Astrocyte (in vitro differentiated cells and primary cell): ENCODE measurements around the gene LZTR1. TPM values are rescaled to one million over a fixed set of nuclear protein-coding genes. Genes with fewer than 3 reads are reported as not detected.
A peak's percentile ranks its signal among the peaks of the same experiment; 100 is the strongest.
"Not testable (repeated sequence)": the region's sequence is repeated elsewhere in the genome, so short reads cannot be mapped to it uniquely, and the experiment has no call there.

Experiments used
- DNase-seq: peaks from one replicate; pipeline ENCODE4 v3.0.0-alpha.2; 2010; ENCODE audit warnings: low read depth
- FAIRE-seq: peaks from 2 replicates; lab custom pipeline; 2011; peaks lifted over from hg19 to GRCh38; lab: Jason Lieb, UNC
- H2AFZ ChIP-seq: 2 replicates; pipeline ENCODE4 v1.6.0; 2012; ENCODE audit warnings: low read depth, low read length, inconsistent platforms
- H3K27ac ChIP-seq: 2 replicates; pipeline ENCODE4 v1.5.1; 2011; ENCODE audit warnings: low read depth, low read length, inconsistent platforms
- H3K27me3 ChIP-seq: 2 replicates; pipeline ENCODE4 v1.6.0; 2011; ENCODE audit warnings: low read length, inconsistent platforms; ENCODE audit not compliant: insufficient read depth
- H3K36me3 ChIP-seq: 2 replicates; pipeline ENCODE4 v1.5.1; 2011; ENCODE audit warnings: low read length, inconsistent platforms; ENCODE audit not compliant: insufficient read depth
- H3K4me1 ChIP-seq: 2 replicates; pipeline ENCODE4 v1.5.1; 2011; ENCODE audit warnings: low read length, inconsistent platforms; ENCODE audit not compliant: insufficient read depth
- H3K4me2 ChIP-seq: 2 replicates; pipeline ENCODE4 v1.6.0; 2012; ENCODE audit warnings: low read length, inconsistent platforms
- H3K4me3 ChIP-seq: 2 replicates; pipeline ENCODE4 v1.5.1; 2011; ENCODE audit warnings: low read depth, mild to moderate bottlenecking, low read length, inconsistent platforms; ENCODE audit not compliant: insufficient read depth
- H3K79me2 ChIP-seq: 2 replicates; pipeline ENCODE4 v1.6.0; 2012; ENCODE audit warnings: mild to moderate bottlenecking, low read length, inconsistent platforms; ENCODE audit not compliant: insufficient read depth
- H3K9ac ChIP-seq: 2 replicates; pipeline ENCODE4 v1.6.0; 2012; ENCODE audit warnings: mild to moderate bottlenecking, low read length, inconsistent platforms
- H3K9me3 ChIP-seq: 2 replicates; pipeline ENCODE4 v1.5.1; 2012; ENCODE audit warnings: low read depth, mild to moderate bottlenecking, low read length, inconsistent platforms; ENCODE audit not compliant: insufficient read depth
- H4K20me1 ChIP-seq: 2 replicates; pipeline ENCODE4 v1.6.0; 2012; ENCODE audit warnings: low read length, inconsistent platforms; ENCODE audit not compliant: insufficient read depth
- H3K27ac Mint-ChIP-seq: one replicate; pipeline ENCODE4 v1.8.0; 2021; ENCODE audit warnings: mild to moderate bottlenecking, mixed read lengths; ENCODE audit not compliant: unreplicated experiment
- H3K27me3 Mint-ChIP-seq: one replicate; pipeline ENCODE4 v1.8.0; 2021; ENCODE audit warnings: low read depth, mixed read lengths; ENCODE audit not compliant: unreplicated experiment
- H3K36me3 Mint-ChIP-seq: one replicate; pipeline ENCODE4 v1.8.0; 2021; ENCODE audit warnings: low read depth, mixed read lengths; ENCODE audit not compliant: unreplicated experiment
- H3K4me1 Mint-ChIP-seq: one replicate; pipeline ENCODE4 v1.8.0; 2021; ENCODE audit warnings: low read depth, mixed read lengths; ENCODE audit not compliant: unreplicated experiment
- H3K4me3 Mint-ChIP-seq: one replicate; pipeline ENCODE4 v1.8.0; 2021; ENCODE audit warnings: mild to moderate bottlenecking, moderate library complexity, mixed read lengths; ENCODE audit not compliant: unreplicated experiment
- H3K9me3 Mint-ChIP-seq: one replicate; pipeline ENCODE4 v1.8.0; 2021; ENCODE audit warnings: mild to moderate bottlenecking, mixed read lengths; ENCODE audit not compliant: unreplicated experiment
- CTCF ChIP-seq: IDR thresholded peaks from 2 replicates; pipeline ENCODE4 v1.5.1; 2011; ENCODE audit warnings: low read depth, mild to moderate bottlenecking, inconsistent platforms, low read length, moderate library complexity; ENCODE audit not compliant: insufficient read depth
- EZH2 ChIP-seq: IDR thresholded peaks from 2 replicates; pipeline ENCODE4 v1.6.1; 2012; ENCODE audit warnings: mild to moderate bottlenecking, low read length, inconsistent platforms; ENCODE audit not compliant: insufficient read depth
- total RNA-seq: library from RNA; stranded (reverse); gene quantifications from 2 replicates; pipeline ENCODE4 v1.2.1, GENCODE V29; 2021

The LZTR1 gene
- total RNA-seq, 1 donor from 2014 or later = 62.0 TPM

- no peaks in the 10 kb centered on the region for H3K4me1 ChIP-seq
- peak overlapping the region; percentile 70 for H3K4me3 Mint-ChIP-seq
- peaks cover 24% of the 10 kb centered on the region for H3K4me1 Mint-ChIP-seq
- no peaks in the 10 kb centered on the region for H3K9me3 ChIP-seq
- no peak overlapping the region for H3K4me2 ChIP-seq
- peaks cover 10% of the 10 kb centered on the region for H3K36me3 Mint-ChIP-seq
- DNase-seq = no peak
- TF ChIP-seq CTCF (no peak), EZH2 (no peak)
- no peaks in the 10 kb centered on the region for H3K27me3 ChIP-seq
- H3K9ac ChIP-seq = no peak overlapping the region
- FAIRE-seq = no peak
- H3K4me3 ChIP-seq = no peak overlapping the region
- peaks cover 12% of the 10 kb centered on the region for H3K36me3 ChIP-seq
- H3K9me3 Mint-ChIP-seq = no peaks in the 10 kb centered on the region
- H2AFZ ChIP-seq = no peak overlapping the region
- no peak overlapping the region for H3K27ac ChIP-seq
- peaks cover 90% of the 10 kb centered on the region for H4K20me1 ChIP-seq
- H3K79me2 ChIP-seq = peaks cover 96% of the 10 kb centered on the region
- no peak overlapping the region for H3K27ac Mint-ChIP-seq
- H3K27me3 Mint-ChIP-seq = no peaks in the 10 kb centered on the region
These were observed 44.9 kb upstream of the LZTR1 start for GRCh38 chr22:20937031-20937793.

GRCh38 chr22:20937794-20938671 is 44.1 kb upstream of the LZTR1 start:
- H3K27ac Mint-ChIP-seq = no peak overlapping the region
- H3K4me2 ChIP-seq = no peak overlapping the region
- peaks cover 96% of the 10 kb centered on the region for H3K79me2 ChIP-seq
- H2AFZ ChIP-seq = no peak overlapping the region
- H3K4me1 ChIP-seq = no peaks in the 10 kb centered on the region
- H4K20me1 ChIP-seq = peaks cover 90% of the 10 kb centered on the region
- no peaks in the 10 kb centered on the region for H3K9me3 Mint-ChIP-seq
- no peaks in the 10 kb centered on the region for H3K9me3 ChIP-seq
- peaks cover 12% of the 10 kb centered on the region for H3K36me3 ChIP-seq
- FAIRE-seq (no peak), DNase-seq (no peak)
- H3K36me3 Mint-ChIP-seq = peaks cover 10% of the 10 kb centered on the region
- H3K4me1 Mint-ChIP-seq = peaks cover 24% of the 10 kb centered on the region
- H3K27me3 ChIP-seq = no peaks in the 10 kb centered on the region
- H3K9ac ChIP-seq = no peak overlapping the region
- no peak for TF ChIP-seq CTCF
- no peak for TF ChIP-seq EZH2
- no peak overlapping the region for H3K4me3 Mint-ChIP-seq
- H3K27ac ChIP-seq = no peak overlapping the region
- no peak overlapping the region for H3K4me3 ChIP-seq
- H3K27me3 Mint-ChIP-seq = no peaks in the 10 kb centered on the region

GRCh38 chr22:20939457-20940185 is 42.5 kb upstream of the LZTR1 start:
- peaks cover 24% of the 10 kb centered on the region for H3K4me1 Mint-ChIP-seq
- not testable (repeated sequence) for H3K9me3 Mint-ChIP-seq, H3K27me3 ChIP-seq, H3K4me3 ChIP-seq, H3K4me1 ChIP-seq, H3K27ac ChIP-seq, H3K36me3 Mint-ChIP-seq, H3K4me2 ChIP-seq, H3K27me3 Mint-ChIP-seq, H2AFZ ChIP-seq, FAIRE-seq, H3K27ac Mint-ChIP-seq, H3K9me3 ChIP-seq, DNase-seq, H3K9ac ChIP-seq, H3K36me3 ChIP-seq, H3K4me3 Mint-ChIP-seq
- Histone ChIP-seq H4K20me1 (peaks cover 93% of the 10 kb centered on the region), H3K79me2 (peaks cover 96% of the 10 kb centered on the region)
